Effector memory CD4-positive, alpha-beta T cell (primary cell): ENCODE data around the gene ELMO2.

Experiments used
- DNase-seq, 3 donors: peaks; one replicate each; pipeline ENCODE4 v3.0.0-alpha.2; 2020
- H3K27ac ChIP-seq: 2 replicates; pipeline ENCODE4 v1.7.0; 2013; ENCODE audit warnings: mild to moderate bottlenecking, low read length, moderate library complexity; ENCODE audit not compliant: insufficient read depth, poor library complexity, severe bottlenecking
- H3K27me3 ChIP-seq: replicated peaks from 2 replicates; pipeline ENCODE4 v1.7.0; 2013; ENCODE audit warnings: mild to moderate bottlenecking, low read length; ENCODE audit not compliant: insufficient read depth, control insufficient read depth, poor library complexity, severe bottlenecking
- H3K36me3 ChIP-seq: 2 replicates; pipeline ENCODE4 v1.7.0; 2013; ENCODE audit warnings: mild to moderate bottlenecking, low read length, moderate library complexity; ENCODE audit not compliant: control insufficient read depth, insufficient read depth
- H3K4me1 ChIP-seq: 2 replicates; pipeline ENCODE4 v1.7.0; 2013; ENCODE audit warnings: low read length, mild to moderate bottlenecking; ENCODE audit not compliant: control insufficient read depth, insufficient read depth, poor library complexity, severe bottlenecking
- H3K4me3 ChIP-seq: 2 replicates; pipeline ENCODE4 v1.7.0; 2013; ENCODE audit warnings: low read length, low read depth, mild to moderate bottlenecking; ENCODE audit not compliant: insufficient read depth, poor library complexity, severe bottlenecking
- H3K9me3 ChIP-seq: 2 replicates; pipeline ENCODE4 v1.7.0; 2013; ENCODE audit warnings: mild to moderate bottlenecking, low read length, moderate library complexity; ENCODE audit not compliant: control insufficient read depth

Gene ELMO2

DNA sequence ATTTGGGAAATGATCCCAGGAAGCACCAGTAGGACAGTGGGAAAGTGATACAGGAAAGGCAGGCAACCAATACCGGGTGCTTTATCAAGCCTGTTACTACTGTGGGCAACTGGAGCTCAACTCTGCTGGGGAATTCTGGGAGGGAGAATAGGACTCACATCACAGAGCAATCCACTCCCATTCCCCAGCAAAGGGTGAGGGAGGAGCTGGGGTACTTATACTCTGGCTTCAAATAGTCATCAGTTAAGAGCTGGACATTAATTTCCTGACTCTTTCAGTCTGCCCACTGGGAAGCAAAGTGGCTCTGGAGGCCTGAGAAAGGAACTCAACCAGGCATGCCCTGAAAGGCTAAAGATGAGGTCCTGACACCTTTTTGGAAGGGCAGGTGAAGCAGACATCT lies 80.6 kb downstream of the ELMO2 start:
- Histone ChIP-seq H3K27ac (no peak overlapping the region), H3K4me1 (no peaks in the 10 kb centered on the region), H3K27me3 (peaks cover 5% of the 10 kb centered on the region), H3K4me3 (no peak overlapping the region), H3K36me3 (no peaks in the 10 kb centered on the region), H3K9me3 (no peaks in the 10 kb centered on the region)
- no peak for DNase-seq

DNA sequence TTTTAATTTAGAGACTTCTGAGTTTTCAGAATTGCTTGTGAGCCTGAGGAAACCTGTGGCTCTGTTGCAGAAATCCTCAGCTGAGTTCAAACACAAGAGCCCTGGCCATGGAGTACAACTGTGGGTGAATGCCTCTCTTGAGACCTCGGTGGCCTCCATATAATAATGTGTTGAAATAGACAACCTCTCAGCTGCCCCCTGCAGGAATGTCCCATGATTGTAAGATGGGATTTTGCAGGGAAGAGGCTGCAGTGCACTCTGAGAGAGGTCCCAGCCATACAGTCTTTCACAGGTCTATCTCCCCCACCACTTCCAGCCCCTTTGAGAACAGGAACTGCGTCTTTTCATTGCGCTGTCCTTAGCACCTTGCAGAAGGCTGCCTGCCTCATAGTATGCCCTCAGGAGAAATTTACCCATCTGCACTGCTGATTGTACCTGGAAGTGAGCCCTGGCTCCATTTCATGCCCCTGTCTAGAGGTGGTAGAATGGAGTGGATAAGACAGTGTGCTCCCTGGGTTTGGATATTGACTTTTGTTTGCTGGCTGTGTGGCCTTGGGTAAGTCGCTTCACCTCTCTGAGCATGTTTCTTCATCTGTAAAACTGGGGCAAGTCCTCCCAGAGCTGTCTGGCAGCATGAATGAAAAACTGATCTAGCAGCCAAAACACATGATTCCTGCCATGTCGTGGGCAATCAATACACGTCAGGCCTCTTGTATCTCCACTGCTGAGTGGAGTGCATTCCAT lies 81.3 kb downstream of the ELMO2 start:
- no peak for DNase-seq
- Histone ChIP-seq H3K4me1 (no peaks in the 10 kb centered on the region), H3K27me3 (peaks cover 4% of the 10 kb centered on the region), H3K9me3 (no peaks in the 10 kb centered on the region), H3K4me3 (no peak overlapping the region), H3K27ac (no peak overlapping the region), H3K36me3 (no peaks in the 10 kb centered on the region)

DNA sequence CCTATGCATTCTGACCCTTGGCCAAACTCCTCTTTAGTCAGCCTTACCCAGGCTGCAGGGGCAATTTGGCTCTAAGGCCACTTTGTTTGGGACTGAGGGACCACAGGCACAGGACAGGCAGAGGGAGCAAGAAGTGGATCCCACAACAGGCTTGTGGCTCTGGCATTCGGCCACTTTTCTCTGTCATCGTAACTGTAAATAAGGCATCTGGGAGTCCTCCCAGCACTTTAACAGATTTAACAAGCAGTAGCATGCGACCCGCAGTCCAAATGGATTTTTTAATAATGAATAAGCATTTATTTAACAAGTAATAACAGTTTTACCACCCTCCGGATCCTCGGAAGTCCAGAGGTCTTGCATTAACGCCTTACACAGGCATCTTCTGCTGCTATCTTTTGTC lies 82.0 kb downstream of the ELMO2 start:
- Histone ChIP-seq H3K4me3 (no peak overlapping the region), H3K4me1 (no peaks in the 10 kb centered on the region), H3K27me3 (no peaks in the 10 kb centered on the region), H3K27ac (no peak overlapping the region), H3K9me3 (no peaks in the 10 kb centered on the region), H3K36me3 (no peaks in the 10 kb centered on the region)
- DNase-seq, result no peak

DNA sequence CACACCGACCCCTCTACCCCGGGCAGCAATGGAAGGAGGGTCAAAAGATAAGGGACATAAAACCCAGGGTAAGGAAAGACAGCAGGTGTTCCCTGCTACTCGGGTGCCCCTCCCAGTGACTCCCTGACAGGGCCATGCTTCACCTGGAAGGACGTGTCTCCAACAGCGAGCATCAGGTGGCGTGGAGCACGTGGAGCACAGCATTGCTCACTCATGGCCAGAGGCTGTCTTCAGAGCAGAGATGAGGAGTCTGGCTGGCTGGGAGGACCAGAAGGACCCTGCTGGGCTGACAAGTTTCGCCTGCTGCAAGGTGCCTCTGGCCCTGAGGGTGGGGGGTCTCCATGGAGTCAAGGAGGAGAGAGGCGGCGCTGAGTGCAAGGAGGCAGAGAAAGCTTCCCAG lies 82.9 kb downstream of the ELMO2 start:
- Histone ChIP-seq H3K27ac (no peak overlapping the region), H3K4me1 (no peaks in the 10 kb centered on the region), H3K36me3 (no peaks in the 10 kb centered on the region), H3K4me3 (no peak overlapping the region), H3K27me3 (no peaks in the 10 kb centered on the region), H3K9me3 (no peaks in the 10 kb centered on the region)
- DNase-seq, result no peak

DNA sequence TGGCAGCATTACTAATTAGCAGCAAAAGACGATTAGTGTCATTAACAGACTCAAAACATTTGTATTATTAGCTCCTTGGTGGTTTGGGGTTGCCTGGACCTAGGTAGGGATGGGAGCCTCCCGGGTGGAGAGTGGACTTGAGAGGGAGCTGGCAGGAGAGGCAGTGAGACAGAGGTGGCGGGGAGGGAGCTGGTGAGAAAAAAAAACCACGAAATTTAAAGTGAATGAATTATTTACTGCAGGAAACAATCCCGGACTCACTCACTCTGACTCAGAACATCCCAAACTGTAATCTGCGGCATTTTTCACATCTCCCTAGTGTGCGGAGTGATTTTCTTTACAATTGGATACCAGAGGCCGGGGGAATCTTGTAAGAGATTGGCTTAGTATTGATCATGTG lies 83.8 kb downstream of the ELMO2 start:
- Histone ChIP-seq H3K4me3 (no peak overlapping the region), H3K27me3 (no peaks in the 10 kb centered on the region), H3K27ac (no peak overlapping the region), H3K36me3 (no peaks in the 10 kb centered on the region), H3K4me1 (no peaks in the 10 kb centered on the region), H3K9me3 (no peaks in the 10 kb centered on the region)
- no peak for DNase-seq

DNA sequence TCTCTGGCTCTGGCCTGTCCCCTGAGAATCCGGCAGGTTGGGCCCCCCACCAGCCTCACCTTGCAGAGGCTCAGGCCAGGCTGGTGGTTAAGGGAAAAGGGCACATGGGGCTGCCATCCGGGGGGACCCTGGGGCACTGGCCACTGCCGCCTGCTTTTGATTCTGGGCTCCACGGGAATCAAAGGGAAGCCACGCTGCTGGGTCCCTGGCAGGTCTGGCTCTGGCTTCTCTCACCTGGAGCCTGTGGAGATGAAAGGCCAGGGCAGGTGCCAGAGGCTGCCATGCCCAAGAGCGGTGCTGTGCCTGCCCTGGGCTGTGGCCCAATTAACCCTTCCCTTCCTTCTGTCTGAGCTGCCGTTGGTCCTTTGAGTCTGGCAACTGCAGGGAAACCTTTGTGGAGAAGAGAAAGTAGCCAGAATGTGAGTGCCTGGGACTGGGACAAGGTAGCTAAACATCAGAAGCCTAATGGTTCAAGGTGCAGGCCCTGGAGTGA lies 88.7 kb downstream of the ELMO2 start:
- Histone ChIP-seq H3K27me3 (peaks cover 10% of the 10 kb centered on the region), H3K9me3 (no peaks in the 10 kb centered on the region), H3K36me3 (no peaks in the 10 kb centered on the region), H3K4me1 (peaks cover 2% of the 10 kb centered on the region), H3K4me3 (no peak overlapping the region), H3K27ac (no peak overlapping the region)
- no peak for DNase-seq

DNA sequence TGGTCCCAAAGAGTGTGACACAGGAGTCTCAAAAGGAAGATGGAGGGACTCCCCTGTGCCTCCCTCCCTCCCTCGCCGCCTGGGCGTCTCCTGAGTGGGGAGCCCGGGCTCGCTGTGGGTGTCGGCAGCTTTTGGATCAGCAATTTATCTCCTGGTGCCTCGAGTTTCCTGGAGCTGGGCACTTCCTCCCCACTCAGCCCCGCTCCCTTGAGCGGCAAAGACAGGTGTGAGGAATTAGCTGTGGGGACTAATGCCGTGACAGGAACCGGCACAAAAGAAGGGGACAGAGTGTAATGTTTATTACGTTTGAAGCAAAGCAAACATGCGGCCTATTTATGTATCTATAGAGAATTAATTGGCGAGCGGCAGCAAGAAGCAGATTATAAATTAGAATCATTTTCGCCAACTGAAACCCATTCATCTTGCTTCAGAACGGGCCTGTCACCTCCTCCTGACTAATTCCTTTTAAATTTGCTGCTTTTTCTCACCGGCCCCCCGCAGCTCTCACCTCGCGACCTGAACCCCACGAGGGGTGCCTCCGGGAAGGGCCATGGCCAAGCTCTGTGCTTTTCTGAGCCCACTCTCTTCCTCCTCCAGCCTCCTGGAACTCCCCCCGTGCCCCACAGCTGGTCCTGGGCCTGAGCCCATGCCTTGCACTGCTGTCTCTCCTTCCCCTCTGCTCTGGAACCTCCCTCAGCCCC lies 89.3 kb downstream of the ELMO2 start:
- H3K27me3 ChIP-seq, result peaks cover 16% of the 10 kb centered on the region
- H3K36me3 ChIP-seq, result no peaks in the 10 kb centered on the region
- H3K4me1 ChIP-seq, result peaks cover 6% of the 10 kb centered on the region
- H3K27ac ChIP-seq, result no peak overlapping the region
- no peak for DNase-seq
- H3K9me3 ChIP-seq, result no peaks in the 10 kb centered on the region
- H3K4me3 ChIP-seq, result no peak overlapping the region
